HG03060 (cell line): ENCODE measurements around the gene WNT2.

Source experiments
- ATAC-seq: cut with Tn5 transposase; IDR thresholded peaks from one replicate; pipeline ENCODE4 v1.9.1; 2021; ENCODE audit warnings: low read depth, moderate number of reproducible peaks; ENCODE audit not compliant: unreplicated experiment

The WNT2 gene

DNA sequence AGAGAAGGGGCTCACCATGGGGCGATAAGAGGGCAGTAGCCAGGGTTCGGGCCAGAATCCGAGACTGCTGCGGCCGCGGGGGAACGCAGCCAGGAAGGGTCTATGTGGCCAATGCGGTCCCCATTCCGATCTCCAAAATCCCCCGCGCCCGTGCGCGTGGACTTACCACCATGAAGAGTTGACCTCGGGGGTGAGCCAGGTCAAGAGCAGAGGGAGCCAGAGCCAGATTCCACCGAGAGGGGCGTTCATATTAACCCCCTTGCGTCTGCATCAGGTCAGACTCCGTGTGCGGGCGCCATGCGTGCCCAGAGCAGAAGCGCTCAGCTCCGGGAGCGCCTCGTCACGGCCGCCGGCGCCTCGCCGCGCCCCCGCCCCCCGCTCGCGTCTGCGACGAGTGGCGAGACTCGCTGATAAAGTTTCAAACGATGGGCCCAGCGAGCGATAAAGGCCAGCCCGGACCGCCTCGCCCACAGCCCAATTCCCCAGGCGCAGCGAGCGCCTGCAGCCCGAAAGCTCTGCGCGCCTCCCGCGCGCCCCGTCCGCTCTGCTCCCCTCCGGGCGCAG, at the start of gene WNT2:
Gene WNT2, minus strand, starts transcription at position 318 of the 564 bp plus-strand sequence. Its CDS starts 69 bp downstream, at position 249.
- no peak for ATAC-seq

DNA sequence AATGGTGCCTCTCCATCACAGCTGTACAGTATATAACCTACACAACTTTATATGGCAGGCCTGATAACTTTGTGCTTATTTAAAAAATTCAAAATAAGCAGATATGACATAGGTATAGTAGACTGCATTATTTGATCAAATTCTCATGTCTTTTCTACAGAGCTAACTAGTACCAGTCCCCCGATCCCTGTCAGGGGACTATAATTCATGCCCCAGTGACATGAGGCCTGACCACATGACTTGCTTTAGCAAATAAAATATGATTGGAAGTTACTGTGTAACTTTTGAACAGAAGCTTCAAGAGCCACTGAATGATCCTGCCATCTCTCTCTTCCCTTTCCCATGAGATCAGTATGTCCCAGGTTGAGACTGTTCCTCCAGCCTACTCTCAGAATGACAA, 49.2 kb upstream of the WNT2 start:
- ATAC-seq: no peak

DNA sequence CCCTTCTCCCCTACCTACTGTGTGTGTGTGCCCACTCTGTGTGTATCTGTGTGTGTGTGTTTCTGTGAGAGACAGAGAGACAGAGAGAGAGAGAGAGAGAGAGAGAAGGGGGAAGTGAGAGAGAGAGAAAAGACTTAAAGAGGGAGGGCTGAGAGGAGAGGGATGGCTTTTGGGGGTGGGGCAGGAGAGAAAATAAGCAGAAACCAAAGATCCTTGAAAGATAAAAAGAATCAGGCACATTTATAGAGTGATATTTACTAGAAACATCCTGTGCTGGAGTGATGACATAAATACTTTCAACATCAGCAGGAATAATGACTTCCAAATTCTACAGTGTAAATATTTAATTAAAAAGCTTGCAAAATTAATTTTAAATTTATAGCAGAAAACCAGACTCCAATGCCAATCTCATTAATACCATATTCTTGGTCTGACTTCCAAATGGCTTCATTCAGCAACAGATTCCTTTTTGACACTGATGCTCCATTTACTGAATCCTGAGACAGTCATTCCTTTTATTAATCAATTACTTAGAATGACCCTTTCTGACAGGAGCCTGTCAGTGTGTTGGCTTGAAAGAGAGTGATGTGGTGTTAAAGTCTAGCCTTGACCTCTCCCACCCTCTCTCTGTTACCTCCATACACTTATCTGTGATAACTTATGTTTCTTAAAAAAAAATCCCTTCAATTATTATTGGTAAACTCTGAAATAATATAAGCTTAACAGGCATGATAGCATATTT, 41.7 kb upstream of the WNT2 start:
- no peak for ATAC-seq

DNA sequence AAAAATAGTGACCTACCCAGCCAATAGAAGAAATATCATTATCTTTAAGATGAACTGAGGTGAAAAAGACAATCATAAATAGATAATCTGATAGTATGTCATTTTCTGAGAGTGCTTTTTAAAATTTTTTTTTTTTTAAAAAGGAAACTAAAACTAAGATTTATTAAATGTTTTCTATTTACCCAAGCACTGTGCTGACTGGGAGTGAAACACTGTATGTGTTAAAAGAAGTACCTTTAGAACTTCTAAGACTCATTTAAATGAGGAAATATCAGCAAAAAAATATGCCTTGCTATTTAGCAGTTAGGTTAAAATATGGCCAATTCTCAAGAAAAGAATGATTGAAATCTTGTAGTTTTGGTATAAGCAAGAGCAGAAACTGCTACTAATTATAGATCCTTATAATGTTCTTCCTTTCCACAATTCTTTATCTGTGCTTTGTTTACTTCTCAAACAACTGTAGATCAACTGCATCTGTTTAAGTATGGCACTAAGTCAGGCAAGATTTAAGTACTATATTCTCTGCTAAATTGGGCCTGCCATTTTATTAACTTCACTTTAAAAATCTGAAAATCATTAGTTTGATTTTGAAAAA, 39.5 kb upstream of the WNT2 start:
- ATAC-seq: no peak

DNA sequence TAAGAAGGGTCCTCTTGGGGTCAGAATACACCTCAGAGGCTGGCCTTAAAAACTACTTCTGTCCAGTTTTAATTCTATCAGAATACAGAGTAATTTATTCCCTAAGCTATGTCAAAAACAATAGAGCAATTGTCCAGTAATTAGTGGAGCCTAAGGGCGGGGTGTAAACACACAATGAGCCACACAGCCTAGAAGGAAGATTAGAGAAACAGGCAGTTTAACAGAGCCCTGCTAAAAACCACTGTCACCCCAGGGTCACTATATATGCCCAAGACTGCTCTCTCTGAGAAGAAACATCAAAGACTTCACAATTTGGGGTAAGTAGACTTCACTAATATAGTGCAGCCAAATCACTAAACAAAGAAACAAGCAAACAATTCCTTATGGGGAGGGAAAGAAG, 27.2 kb upstream of the WNT2 start:
- no peak for ATAC-seq

DNA sequence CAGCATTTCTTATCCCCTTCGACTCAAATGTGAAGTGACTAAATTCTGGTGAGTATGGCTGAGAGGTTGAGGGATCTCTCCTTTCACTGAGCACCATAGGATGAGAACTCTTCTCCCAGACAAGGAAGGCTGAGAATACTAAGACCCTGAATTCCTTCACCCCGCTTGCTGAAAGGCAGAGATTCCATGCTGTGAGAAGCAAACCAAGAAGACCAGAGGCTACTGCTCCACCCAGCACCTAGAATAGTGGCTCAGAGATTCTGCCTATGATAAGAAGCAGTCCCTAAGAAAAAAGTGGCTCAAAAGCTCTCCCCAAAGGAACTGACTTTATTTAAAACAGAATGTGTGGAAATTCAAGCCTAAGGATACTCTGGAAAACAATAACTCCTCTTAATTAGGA, 26.7 kb upstream of the WNT2 start:
- no peak for ATAC-seq

DNA sequence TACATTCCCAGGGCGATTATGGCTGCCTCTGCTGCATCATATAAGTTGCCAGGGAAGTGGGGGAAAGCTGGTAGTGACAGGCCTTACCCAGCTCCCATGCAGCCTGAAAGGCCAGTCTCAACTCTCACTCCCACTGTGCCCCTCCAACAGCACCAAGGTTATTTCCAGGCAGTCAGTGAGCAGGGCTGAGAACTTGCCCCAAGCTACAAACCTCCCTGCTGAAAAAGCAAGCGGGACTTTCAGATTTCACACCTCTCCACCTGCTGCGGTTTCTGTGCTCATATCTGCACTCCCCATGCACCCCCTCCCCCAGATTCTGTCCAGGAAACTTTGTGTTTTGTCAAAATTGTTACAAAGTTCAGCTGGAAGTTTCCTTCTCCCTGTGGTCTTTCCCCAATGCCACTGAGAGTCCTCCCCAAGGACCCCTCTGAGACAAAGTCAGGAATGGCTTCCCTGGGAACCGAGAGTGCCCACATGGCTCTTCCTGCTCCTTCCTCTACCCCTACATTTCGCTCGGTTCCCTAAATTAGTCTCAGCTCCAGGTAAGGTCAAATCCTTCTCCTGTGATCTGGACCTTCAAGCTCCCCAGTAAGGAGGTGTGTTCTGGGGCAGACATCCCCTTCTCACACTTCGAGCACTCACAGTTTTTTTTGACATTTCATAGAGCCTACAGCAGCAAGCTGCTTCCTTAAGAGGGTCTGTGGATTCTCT, 25.3 kb upstream of the WNT2 start:
- ATAC-seq: peak; percentile 43

DNA sequence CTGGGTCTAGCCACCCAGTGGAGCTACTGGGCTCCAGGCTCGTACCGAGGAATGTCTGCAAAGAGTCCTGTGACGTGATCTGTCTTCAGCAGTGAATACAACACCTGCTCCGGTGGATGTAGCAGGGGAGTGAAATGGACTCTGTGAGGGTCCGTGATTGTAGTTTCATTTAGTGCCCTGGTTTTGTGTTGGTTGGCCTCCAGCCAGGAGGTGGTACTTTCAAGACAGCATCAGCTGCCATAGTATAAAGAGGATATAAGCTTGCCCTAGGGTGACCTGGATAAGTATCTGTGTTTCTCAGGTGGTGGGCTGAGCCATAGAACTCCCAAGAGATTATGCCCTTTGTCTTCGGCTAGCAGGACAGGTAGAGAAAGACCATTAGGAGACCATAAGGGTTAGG, 24.6 kb upstream of the WNT2 start:
- ATAC-seq: no peak

DNA sequence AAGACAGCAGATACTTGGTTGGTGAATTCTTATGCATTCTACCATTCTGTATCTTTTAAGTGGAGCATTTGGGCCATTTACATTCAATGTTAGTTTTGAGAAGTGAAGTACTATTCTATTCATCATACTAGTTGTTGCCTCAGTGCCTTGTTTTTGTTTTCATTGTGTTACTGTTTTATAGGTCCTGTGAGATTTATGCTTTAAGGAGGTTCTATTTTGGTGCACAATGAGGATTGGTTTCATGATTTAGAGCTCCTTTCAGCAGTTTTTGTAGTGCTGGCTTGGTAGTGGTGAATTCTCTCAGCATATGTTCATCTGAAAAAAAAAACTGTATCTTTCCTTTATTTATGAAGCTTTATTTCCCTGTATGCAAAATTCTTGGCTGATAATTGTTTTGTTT, 23.3 kb upstream of the WNT2 start:
- ATAC-seq: no peak

DNA sequence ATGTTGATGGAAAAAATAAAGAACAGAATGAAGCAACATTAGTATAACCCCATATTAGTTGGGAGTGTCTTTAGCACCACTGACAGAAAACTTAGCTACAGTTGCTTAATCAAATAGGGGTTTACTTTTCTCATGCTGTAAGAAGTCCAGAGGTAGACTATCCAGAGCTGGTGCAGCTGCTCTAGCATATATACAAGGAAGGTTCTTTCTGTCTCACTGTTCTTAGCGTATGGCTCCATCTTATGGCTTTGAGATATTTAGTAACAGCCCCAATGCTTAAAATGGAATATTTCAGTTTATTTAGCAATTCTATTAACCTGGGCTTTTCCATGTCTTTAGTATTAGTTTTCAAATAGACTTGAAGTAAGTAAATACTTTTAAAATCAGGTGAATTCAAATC, 15.2 kb upstream of the WNT2 start:
- no peak for ATAC-seq

DNA sequence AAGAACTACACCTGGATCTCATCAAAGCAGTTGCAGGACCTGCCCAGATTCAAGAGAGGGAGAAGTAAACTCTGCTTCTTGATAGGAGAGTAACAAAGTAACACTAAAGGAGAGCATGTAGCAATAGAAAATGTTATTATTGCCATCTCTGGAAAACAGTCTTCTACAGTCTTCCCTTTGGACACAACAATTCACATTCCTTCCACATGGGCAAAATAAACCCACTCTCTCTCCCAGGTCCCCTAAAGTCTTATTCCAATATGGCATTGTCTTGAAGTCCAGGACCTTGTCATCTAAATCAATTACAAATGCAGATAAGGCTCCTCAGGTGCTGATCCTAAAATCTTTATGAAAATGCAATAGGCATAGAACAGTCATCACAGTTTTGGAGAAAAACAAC, 10.3 kb upstream of the WNT2 start:
- no peak for ATAC-seq

DNA sequence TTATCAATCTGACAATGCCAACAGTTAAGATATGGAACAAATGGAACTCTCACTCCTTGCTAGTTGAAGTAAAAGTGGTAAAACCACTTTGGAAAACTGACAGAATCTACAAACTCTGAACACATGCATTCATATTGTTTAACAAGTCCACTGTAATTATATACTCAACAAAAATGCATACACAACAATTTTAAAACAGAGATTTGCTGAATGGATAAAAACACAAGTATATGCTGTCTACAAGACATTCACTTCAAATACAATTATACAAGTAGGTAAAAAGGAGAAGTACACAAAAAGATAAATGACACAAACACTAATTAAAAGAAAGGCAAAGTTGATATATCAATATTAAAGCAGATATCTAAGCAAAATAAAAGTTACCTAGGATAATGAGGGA, 9.2 kb upstream of the WNT2 start:
- ATAC-seq: no peak

DNA sequence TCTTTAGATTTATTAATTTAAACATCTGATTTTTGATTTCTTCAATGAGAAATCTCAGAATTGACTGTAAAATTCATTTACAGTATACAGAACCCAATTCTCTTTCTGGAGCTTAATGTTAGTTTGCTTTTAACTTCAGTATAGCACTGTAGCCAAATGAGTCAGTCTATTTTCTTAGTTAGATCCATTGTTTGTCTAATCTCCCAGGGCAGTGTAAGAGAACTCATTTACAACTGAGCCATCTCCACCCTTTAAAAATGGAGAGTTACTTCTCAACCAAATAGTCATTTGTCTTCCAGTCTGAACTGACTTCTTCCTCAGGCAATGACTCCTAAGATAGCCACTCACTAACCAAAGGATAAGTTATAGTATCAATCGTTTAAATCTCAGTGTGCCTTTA, 3.0 kb upstream of the WNT2 start:
- no peak for ATAC-seq

DNA sequence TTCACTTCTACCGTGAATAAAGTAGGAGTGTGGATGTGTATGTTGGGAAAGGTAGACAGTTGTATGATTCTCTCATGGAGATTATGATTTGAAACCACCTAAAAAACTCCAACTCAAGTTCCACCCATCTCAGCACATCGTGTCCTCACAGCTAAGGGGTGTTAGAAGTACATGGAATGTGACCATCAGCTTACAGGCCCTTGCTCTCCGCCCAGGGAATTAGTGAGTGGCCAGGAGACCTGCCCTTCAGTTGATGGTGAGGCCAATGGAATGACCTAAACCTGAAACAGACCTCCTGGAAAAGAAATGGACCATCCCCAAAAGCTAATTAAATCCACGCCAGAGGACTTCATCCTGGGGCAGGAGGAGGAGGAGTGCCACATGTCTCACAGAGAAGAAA, 2.1 kb upstream of the WNT2 start:
- ATAC-seq: no peak

DNA sequence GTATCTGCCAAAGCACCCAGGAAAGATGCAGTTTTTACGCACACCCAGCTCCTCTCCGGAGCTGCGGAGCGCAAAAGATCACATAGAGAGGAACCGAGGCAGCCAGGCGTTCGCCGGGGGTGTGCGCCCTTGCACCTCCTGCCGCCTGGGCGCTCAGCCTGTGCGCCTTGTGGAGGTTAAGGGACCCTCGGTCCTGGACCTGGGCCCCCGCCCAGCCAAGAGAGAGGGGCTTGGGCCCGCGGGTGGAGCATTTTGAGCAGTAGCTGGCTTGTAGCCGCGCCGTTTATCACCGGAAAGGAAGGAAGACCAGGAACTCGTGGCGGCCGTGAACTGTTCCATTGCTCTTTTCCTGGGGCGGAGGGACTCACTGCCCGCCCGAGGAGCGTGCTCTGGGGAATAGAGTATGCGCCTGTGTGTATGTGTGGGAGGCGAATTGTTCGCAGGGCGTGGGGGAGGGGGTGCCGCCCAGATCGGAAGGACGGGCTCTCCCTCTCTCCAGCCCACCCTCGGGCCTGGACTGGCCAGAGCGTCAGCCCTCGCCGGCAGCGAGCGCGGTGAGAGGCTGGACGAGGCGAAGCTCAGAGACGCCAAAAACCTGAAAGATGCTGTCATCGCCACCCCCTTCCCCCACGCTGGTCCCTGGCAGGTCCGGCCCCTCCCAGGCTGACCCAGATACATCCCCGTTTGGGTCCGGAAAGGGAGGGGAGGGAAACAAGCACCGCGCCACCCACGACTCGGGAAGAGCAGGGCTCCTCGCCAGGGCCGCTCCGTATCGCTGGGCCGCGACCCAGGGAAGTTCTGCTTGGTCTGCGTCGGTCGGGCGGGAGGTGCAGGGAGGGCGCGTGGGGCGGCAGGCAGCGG, 1.2 kb upstream of the WNT2 start:
- no peak for ATAC-seq

DNA sequence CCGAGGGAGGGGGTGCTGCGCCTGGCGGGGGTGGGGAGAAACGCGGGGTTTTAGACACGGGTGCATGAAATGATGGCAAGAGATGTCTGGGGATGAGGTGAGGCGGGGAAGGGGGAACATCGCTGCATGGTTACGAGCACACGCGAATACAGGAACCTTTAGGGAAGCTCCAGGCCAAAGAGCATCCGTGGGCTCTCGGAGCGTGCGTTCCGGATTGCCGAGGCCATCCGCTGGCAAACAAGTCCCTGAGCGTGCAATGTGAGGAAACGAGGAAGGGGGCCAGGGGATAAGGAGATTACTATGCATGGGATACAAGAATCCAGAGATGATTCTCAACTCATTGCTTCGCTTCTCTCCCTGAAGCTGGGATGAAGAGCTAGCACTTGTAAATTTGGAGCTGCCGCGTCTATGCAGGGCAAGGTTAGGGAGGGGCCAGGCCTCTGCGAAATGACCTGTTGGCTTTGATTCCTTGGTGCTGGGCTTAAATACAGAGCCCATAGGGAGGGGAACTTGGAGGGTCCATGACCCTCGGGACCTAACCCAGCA, 520 bp upstream of the WNT2 start:
- ATAC-seq: no peak

DNA sequence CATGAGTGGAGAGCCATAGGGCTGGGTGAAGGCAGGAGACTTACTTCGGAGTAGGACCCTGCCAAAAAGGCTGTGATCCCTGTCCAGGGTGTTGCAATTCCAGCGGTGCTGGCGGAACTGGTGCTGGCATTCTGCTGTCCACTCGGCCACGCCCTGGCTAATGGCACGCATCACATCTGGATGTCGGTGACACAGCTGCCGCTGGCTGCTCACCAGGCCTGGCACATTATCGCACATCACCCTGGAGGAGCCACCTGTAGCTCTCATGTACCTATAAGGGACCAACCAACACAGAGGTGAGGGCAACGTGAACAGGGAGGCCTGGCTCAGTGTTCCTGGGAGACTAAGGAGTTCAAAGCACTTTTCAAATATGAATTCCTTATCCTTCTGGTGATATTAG, 2.3 kb downstream of the WNT2 start:
- no peak for ATAC-seq

DNA sequence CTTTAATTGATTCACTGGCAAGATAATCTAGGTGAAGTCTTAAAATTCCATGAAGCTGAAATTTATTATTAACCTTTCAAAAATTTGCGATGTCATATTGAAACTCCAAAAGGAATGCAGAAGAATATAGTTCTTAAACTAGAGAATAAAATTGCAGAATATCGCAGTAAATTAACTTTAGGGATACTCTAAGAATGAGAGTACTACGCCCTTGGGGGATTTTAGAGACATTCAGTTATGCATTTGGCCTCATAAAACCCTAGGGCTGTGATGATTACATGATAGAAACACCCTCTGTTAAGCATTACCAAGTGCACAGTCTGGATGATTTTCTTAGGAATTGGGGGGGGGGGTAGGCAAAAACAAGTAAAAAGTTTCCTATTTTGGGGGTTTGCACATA, 3.7 kb downstream of the WNT2 start:
- no peak for ATAC-seq

DNA sequence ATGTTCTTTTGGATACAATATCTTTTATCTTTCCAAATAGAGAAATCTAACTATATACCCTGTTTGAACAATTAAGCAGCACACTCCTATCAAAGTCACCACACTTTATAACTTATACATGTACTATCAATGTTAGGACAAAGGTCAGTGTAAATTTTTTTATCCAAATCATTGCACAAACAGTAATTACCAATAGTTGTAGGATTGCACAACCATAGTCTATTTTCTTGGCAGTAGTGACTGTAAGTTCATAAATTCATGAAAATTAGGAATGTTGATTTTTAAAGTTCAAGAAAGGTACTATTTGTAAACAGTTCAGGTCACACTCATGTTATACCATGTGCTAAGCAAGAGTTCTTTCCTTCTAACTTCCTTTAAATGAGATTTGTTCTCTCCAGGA, 9.3 kb downstream of the WNT2 start:
- ATAC-seq: no peak
